ENCODE results near the gene NUP85.
"Not testable (repeated sequence)": the region's sequence is repeated elsewhere in the genome, so short reads cannot be mapped to it uniquely, and the experiment has no call there.

NUP85 gene, protein sequence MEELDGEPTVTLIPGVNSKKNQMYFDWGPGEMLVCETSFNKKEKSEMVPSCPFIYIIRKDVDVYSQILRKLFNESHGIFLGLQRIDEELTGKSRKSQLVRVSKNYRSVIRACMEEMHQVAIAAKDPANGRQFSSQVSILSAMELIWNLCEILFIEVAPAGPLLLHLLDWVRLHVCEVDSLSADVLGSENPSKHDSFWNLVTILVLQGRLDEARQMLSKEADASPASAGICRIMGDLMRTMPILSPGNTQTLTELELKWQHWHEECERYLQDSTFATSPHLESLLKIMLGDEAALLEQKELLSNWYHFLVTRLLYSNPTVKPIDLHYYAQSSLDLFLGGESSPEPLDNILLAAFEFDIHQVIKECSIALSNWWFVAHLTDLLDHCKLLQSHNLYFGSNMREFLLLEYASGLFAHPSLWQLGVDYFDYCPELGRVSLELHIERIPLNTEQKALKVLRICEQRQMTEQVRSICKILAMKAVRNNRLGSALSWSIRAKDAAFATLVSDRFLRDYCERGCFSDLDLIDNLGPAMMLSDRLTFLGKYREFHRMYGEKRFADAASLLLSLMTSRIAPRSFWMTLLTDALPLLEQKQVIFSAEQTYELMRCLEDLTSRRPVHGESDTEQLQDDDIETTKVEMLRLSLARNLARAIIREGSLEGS

DNA sequence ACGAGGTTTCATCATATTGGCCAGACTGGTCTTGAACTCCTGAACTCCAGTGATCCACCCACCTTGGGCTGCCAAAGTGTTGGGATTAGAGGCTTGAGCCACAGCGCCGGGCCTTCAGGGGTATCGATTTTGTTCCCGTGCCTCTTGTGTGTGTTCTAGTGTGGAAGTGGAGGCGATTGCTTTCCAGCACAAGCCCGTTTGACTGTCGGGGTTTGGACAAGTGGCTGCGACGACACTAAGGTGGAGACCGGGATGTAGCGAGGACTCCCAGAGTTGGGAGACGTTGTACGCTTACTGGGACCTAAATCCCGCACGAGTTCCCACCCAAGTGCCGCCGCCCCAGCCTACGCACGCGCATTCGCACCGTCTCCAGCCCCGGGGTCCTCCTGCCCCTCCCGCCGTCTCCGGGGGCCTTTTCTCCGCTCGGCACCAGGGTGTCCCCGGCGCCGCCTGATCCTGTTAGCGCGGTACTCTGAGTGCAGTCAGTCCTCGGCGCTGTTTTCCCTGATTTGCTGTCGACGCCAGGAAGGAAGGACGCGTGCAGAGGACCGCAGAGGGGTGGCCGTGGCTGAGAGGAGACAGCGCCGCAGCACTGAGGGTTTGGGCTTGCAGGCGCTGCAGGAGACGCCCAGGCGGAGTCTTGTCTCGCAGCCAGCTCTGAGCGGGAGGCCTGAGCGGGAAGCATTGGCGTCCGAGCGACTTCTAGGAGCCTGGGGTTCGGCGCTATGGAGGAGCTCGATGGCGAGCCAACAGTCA is at the start of gene NUP85:
Gene NUP85 (plus strand): TSS at position 643 of the 756 bp plus-strand sequence. CDS start 83 bp downstream, at position 726.
- DNase-seq (ENCODE audit: low read depth in 2 of 2) = peak; percentile 85 to 86

DNA sequence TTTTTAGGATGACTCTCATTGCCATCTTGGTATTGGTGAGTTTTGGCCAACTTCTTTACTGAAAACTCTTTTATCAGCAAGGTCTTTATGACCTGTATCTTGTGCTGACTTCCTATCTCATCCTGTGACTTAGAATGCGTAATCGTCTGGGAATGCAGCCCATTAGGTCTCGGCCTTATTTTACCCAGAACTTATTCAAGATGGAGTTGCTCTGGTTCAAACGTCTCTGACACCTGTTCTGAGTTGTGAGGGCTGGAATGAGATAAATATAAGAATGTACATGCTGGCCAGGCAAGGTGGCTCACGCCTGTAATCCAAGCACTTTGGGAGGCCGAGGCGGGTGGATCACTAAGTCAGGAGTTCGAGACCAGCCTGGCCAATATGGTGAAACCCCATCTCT is 47.0 kb upstream of the NUP85 start:
- DNase-seq (ENCODE audit: low read depth in 2 of 2) = not testable (repeated sequence)

DNA sequence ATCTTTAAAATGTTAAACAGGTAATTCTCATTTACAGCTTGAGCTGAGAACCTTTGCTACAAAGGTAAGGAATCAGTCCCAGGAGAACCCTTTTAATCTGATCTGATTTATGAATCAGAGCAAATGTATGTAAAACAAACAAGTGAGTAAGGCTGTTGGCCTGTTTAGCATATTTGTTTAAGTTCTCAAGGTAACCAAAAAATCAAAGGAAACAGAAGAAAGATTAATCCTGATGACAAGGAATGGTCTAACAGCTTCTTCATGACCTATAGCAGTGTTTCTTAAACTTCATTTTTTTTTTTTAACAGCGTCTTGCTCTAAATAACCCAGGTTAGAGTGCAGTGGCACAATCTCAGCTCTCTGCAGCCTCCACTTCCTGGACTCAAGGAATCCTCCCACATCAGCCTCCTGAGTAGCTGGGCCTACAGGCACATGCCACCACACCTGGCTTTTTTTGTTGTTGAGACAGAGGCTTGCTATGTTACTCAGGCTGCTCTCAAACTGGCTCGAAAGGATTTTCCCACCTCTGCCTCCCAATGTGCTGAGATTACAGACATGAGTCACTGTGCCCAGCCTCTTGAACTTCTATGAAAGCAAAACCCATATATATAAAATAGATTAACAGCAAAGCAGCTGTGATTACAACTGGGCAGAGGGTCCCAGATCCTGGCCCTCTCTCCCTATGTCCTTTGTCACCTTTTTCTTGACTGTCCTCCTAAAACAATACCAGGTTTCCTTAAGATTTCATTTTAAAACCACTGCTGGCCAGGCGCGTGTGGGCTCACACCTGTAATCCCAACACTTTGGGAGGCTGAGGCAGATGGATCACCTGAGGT is 46.1 kb upstream of the NUP85 start:
- no peak for DNase-seq (ENCODE audit: low read depth in 2 of 2)

DNA sequence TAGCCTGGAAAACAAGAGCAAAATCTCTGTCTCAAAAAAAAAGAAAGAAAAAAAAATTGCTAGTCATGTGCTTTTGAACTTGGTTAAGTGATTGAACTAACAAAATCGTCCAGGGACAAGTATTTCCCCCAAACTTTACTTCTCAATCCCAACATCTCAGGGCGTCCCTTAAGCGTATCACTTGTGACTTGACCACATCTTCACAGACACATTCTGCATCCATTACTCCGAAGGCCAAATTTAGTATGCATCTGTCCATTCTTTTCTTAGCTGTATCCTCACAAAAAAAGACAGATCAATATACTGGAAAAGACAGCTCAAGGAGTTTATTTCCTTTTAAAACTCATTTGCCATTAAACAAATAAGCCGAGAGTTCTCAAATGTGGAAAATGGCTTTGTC is 45.3 kb upstream of the NUP85 start:
- DNase-seq (ENCODE audit: low read depth in 2 of 2) = no peak

DNA sequence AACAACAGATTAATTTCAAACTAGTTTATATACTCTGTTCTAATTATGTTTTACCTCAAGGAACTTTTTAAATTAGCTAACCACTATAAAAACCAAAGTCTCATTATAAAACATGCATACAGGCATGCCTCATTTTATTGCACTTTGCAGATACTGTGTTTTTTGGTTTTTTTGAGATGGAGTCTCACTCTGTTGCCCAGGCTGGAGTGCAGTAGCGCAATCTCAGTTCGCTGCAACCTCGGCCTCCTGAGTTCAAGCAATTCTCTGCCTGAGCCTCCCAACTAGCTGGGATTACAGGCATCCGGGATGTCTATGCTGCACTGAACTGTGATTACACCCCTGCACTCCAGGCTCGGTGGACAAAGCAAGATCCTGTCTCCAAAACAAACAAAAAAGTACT is 42.4 kb upstream of the NUP85 start:
- no peak for DNase-seq (ENCODE audit: low read depth in 2 of 2)

DNA sequence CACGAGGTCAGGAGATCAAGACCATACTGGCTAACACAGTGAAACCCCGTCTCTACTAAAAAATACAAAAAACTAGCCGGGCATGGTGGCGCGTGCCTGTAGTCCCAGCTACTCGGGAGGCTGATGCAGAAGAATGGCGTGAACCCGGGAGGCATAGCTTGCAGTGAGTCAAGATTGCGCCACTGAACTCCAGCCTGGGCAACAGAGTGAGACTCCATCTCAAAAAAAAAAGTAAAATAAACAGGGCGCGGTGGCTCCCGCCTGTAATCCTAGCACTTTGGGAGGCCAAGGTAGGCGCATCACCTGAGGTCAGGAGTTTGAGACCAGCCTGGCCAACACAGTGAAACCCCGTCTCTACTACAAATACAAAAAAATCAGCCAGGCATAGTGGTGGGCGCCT is 40.9 kb upstream of the NUP85 start:
- not testable (repeated sequence) for DNase-seq (ENCODE audit: low read depth in 2 of 2)

DNA sequence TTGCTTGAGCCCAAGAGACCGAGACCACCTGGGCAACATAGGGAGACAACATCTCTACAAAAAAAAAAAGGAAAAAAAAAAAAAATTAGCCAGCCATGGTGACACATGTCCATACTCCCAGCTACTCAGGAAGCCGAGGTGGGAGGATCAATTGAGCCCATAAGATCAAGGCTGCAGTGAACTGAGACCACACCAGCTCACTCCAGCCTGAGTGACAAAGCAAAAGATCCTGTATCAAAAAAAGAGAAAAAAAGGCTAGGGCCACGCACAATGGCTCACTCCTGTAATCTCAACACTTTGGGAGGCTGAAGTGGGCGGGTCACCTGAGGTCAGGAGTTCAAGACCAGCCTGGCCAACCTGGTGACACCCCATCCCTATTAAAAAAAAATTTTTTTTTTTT is 36.5 kb upstream of the NUP85 start:
- no peak for DNase-seq (ENCODE audit: low read depth in 2 of 2)

DNA sequence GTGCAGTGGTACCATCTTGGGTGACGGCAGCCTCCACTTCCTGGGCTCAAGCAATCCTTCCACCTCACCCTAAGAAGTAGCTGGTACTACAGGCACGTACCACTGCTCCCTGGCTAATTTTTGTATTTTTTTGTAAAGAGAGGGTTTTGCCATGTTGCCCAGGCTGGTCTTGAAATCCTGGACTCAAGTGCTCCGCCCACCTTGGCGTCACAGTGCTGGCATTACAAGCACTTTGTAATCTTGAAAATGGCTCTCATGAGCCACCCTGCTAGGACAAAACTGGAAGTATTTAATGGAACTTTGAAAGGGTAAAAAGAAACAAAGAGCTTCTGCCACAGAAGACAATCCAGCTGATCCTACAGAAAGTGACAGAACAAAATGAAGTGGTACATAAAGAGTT is 32.0 kb upstream of the NUP85 start:
- no peak for DNase-seq (ENCODE audit: low read depth in 2 of 2)

DNA sequence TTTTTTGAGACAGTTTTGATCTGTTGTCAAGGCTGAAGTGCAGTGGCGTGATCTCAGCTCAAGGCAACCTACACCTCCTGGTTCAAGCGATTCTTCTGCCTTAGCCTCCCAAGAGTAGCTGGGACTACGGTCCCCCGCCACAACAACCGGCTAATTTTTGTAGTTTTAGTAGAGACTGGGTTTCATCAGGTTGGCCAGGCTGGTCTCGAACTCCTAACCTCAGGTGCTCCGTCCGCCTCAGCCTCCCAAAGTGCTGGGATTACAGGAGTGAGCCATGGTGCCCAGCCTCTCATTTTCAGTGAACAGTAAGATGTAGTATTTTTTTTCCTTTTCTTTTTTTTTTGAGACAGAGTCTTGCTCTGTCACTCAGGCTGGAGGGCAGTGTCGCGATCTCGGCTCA is 30.5 kb upstream of the NUP85 start:
- DNase-seq (ENCODE audit: low read depth in 2 of 2) = no peak

DNA sequence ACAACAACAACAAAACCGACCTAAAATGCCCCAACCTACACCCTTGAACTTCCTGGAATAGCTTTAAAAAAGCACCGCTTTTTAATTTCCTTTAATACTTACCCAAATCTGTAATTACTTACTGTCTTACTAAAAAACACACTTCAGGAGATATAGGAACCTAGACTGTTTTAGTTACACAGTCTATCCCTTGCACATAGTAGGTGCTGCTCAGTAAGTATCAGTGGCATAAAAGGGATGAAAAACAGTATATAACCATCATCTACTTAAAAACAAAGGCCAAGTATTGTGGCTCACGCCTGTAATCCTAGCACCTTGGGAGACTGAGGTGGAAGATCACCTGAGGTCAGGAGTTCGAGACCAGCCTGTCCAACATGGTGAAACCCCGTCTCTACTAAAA is 28.9 kb upstream of the NUP85 start:
- no peak for DNase-seq (ENCODE audit: low read depth in 2 of 2)

DNA sequence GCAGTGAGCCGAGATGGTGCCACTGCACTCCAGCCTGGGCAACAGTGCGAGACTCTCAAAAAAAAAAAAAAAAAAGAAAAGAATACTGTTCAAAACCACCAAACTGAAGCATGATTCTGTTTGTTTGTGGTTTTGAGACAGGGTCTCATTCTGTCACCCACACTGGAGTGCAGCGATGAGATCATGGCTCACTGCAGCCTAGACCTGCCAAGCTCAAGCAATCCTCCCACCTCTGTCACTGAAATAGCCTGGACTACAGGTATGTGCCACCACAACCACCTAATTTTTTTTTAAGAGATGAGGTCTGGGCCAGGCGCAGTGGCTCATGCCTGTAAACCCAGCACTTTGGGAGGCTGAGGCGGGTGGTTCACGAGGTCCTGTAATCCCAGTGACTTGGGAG is 27.0 kb upstream of the NUP85 start:
- DNase-seq (ENCODE audit: low read depth in 2 of 2) = no peak

DNA sequence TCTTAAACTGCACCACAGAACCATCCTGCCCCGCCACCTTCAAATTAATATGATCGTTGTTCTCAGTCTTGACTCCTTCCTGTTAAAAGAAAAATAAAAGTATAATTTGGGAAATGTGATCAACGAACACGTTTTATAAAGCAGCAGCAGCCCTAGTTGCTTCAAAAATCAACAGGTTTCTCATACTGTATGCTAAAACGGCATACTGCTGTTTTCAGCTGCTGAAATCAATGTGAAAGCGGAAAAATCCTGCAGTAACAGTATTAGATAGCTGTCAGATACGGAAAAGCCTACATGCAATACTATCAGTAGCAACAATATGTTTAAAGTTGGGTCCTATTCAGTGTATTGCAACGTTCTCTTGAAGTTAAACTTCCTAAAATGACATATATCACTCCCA is 24.4 kb upstream of the NUP85 start:
- no peak for DNase-seq (ENCODE audit: low read depth in 2 of 2)

DNA sequence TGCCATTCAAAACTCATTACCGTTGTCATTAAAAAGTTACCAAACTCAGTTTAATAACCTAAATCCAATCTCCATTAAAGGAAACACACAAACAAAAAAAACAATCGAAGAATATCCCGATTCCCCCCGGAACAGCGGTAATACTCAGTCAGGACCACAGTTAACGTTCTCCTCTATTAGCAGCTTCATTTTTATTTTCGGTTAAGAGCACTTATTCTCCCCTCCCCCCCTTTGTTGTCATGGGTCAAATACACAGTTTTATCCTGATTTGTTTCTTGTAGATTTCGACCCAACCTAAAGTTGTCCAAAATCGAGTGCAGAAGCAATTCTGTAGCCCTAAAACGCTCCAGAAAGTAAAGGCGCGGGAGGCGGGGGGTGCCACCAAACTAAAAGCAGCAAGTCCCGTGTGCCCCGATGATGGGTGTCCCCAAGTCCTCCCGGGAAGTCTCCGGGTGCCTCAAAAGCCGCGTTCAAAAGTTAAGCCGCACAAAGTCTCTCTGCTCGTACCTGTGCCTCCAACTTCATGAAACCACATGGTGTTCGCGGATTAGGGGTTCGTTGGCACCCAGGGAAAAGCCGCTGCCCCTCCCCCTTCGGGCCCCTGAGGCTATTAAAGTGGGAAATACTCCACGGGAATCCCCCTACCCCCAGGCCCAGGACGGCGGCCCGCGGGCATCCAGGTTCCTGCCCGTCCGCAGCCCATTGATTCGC is 23.7 kb upstream of the NUP85 start:
- DNase-seq (ENCODE audit: low read depth in 2 of 2) = no peak

DNA sequence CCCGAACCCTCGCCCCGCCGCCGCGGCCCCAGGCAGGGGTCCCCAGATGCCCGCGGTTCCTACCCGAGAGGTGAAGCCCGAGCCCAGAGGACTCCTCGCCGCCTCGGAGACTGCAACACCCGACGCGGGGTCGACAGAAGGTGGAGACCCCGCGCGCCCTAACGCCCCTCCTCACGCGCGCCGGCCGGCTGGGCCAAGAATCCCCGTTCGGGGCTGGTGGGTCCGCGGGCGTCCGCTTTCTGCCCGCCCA is 23.2 kb upstream of the NUP85 start:
- DNase-seq (ENCODE audit: low read depth in 2 of 2) = no peak

DNA sequence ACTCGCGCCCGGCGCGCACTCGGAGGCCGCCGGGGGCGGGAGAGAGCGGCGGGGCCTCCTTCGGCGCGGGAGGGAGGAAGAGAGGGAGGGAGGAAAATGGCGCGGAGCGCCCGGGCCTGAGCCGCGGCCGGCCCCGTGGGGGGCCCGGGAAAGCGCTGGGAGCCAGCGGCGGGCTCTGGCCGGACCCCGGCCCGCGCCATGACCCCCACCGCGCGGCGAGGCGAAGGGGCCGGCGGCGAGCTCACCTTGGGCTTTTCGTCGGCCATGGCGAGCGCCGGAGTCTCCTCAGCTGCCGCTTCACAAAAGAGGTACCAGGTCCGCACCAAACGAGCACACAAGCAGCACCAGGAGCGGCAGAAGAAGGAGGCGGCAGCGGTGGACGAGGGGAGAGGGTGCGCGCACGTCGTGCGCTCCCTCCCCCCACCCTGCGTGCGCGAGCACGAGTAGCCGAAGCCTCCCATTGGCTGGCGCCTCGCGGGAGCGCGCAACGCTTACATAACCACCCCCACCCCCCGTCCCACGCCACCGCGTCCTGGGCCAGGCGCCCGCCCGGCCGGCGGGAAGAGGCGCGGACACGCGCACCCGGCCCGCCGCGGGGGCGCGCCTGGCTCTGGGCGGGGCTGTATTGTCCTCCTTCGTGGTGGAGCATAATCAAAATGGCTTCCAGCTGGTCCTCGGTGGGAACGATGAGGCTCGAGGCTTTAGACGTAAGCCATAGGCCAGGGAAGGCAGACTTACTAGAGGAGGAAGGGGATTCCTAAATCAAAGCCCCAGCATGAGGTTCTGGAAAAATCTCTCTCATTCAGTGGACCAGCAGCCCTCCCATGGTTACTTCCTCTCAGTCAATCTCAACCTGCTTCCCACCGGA is 22.7 kb upstream of the NUP85 start, which contains the start of gene SUMO2:
Gene SUMO2 (minus strand): TSS at position 391 of the 868 bp plus-strand sequence. CDS start 125 bp downstream, at position 266.
- DNase-seq (ENCODE audit: low read depth in 2 of 2) = peak; percentile 92 to 94

DNA sequence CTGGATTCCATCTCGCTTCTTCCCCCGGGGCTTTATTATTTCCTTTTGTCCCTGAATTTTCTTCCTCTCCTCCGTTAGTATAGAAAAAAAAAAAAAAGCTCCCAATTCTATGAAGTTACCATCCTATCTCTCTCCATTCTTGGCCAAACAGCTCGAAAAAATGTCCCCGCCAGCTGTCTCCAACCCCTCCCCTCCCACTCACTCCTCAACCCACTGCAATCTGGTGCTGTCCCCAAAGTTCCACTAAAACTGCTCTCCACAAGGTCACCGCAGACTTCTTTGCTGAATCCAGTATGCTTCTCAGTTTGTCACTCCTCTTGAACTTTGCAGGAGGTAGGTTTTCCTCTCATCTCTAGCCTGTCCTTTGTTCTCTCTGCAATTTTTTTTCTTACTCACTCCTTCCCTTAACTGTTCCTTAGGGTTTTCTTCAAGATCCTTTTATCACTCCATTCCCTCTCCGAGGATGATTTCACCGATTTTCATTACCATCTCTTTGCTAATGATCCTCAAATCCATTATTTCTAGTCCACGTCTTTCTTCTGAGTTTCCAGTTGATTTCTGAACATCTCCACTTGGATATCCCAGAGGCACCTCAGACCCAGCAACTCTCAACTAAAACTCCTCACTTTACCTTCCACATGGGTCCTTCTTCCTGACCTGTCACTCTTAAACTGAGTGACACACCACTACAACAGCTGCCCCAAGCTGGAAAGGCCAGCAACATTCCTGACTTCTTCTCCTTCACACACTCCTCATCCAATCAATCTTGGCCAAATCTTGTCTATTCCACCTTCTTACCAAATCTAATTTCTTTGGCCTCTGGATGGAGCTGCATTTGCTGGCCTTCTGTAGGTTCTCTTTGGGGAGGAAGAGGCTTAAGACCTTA is 21.2 kb upstream of the NUP85 start:
- DNase-seq (ENCODE audit: low read depth in 2 of 2) = no peak

DNA sequence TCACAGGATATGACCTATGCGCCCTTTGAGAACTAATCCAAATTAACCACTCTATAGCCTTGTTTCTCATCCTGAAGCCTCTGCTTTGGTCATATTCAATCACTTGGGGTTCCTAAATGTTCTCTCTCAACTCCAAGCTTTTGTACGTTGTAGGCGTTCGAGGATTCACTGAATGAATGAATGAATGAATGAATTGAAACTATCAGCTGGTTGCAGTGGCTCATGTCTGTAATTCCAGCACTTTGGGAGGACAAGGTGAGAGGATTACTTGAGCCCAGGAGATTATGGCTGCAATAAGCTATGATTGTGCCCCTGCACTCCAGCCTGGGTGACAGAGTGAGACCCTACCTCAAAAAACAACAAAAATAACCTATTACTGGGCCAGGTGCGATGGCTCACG is 16.9 kb upstream of the NUP85 start:
- no peak for DNase-seq (ENCODE audit: low read depth in 2 of 2)

DNA sequence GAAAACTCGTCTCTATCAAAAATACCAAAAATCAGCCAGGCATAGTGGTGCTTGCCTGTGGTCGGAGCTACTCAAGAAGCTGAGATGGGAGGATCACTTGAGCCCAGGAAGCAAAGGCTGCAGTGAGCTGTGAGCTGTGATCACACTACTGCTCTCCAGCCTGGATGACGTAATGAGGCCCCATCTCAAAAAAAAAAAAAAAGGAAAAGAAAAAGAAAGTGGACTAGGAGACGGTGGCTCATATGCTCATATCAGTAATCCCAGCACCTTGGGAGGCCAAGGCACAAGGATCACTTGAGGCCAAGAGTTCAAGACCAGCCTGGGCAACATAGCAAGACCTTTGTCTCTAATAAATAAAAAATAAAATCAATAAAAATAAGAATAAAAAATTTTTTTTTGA is 13.9 kb upstream of the NUP85 start:
- no peak for DNase-seq (ENCODE audit: low read depth in 2 of 2)

DNA sequence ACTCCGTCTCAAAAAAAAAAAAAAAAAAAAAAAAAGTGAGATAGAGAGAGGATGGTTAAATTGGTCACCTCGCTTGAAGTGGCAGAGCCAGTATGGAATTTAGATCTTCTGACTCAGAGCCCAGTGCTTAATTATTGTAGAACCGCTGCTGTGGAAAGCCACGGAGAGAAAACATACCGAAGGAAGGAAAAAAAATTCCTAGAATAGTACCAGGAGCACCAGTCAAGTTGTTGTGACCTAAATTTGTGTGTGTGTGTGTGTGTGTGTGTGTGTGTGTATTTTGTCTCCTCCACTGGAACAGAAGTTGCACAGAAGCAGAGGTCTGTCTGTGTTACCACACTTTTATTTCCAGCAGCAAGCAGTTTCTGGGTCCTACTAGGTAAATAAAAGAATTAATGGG is 10.6 kb upstream of the NUP85 start:
- no peak for DNase-seq (ENCODE audit: low read depth in 2 of 2)
